Mesenchymal stem cell (in vitro differentiated cells and primary cell): ENCODE data around the gene RRAS.
A peak's percentile ranks its signal among the peaks of the same experiment; 100 is the strongest.

Experiments
- DNase-seq: peaks from one replicate; pipeline ENCODE4 v3.0.0-alpha.2; 2013
- H2AFZ ChIP-seq: one replicate; pipeline ENCODE4 v1.6.1; 2013; ENCODE audit warnings: low read depth, mild to moderate bottlenecking, control low read depth, inconsistent platforms, low read length, moderate library complexity
- H2AK5ac ChIP-seq: 2 replicates; pipeline ENCODE4 v1.6.1; 2013; ENCODE audit warnings: low read length, moderate library complexity, mild to moderate bottlenecking, inconsistent platforms; ENCODE audit not compliant: severe bottlenecking
- H2BK120ac ChIP-seq: one replicate; pipeline ENCODE4 v1.6.1; 2013; ENCODE audit warnings: low read depth, mild to moderate bottlenecking, inconsistent platforms, low read length, moderate library complexity
- H2BK12ac ChIP-seq, 2 experiments: one replicate each; pipeline ENCODE4 v1.6.1; 2013; ENCODE audit warnings: inconsistent platforms in 2 of 2, low read length in 2 of 2, mild to moderate bottlenecking in 2 of 2, moderate library complexity in 2 of 2, control low read depth in 1 of 2
- H2BK15ac ChIP-seq: one replicate; pipeline ENCODE4 v1.6.1; 2013; ENCODE audit warnings: mild to moderate bottlenecking, low read depth, inconsistent platforms; ENCODE audit not compliant: poor library complexity, severe bottlenecking
- H2BK5ac ChIP-seq: 2 replicates; pipeline ENCODE4 v1.6.1; 2013; ENCODE audit warnings: low read depth, mild to moderate bottlenecking, low read length, control low read depth, inconsistent platforms; ENCODE audit not compliant: poor library complexity, severe bottlenecking
- H3K14ac ChIP-seq, 2 experiments: one replicate each; pipeline ENCODE4 v1.6.1; 2013; ENCODE audit warnings: inconsistent platforms in 2 of 2, low read length in 2 of 2, control low read depth in 1 of 2, mild to moderate bottlenecking in 1 of 2, moderate library complexity in 1 of 2
- H3K18ac ChIP-seq, 2 experiments: one replicate each; pipeline ENCODE4 v1.6.1; 2013; ENCODE audit warnings: inconsistent platforms in 2 of 2, low read length in 2 of 2, control low read depth in 1 of 2, low read depth in 1 of 2, mild to moderate bottlenecking in 1 of 2
- H3K23ac ChIP-seq, 2 experiments: one replicate each; pipeline ENCODE4 v1.6.1; 2013; ENCODE audit warnings: inconsistent platforms in 2 of 2, low read length in 2 of 2, mild to moderate bottlenecking in 2 of 2, moderate library complexity in 2 of 2, control low read depth in 1 of 2
- H3K27ac ChIP-seq: 2 replicates; pipeline ENCODE4 v1.5.1; 2013; ENCODE audit warnings: mild to moderate bottlenecking, moderate library complexity, low read length, control low read depth, inconsistent platforms; ENCODE audit not compliant: poor library complexity, severe bottlenecking
- H3K27me3 ChIP-seq, 2 experiments: 2 replicates each; pipeline versions ENCODE4 v1.6.1 to v1.7.0; 2013; ENCODE audit warnings: low read length in 2 of 2, mild to moderate bottlenecking in 2 of 2, moderate library complexity in 2 of 2, control low read depth in 1 of 2, inconsistent platforms in 1 of 2; ENCODE audit not compliant: control insufficient read depth in 1 of 2, insufficient read depth in 1 of 2
- H3K36me3 ChIP-seq, 2 experiments: 2 replicates each; pipeline versions ENCODE4 v1.6.1 to v1.7.0; 2013; ENCODE audit warnings: low read length in 2 of 2, control low read depth in 1 of 2, inconsistent platforms in 1 of 2, low read depth in 1 of 2, mild to moderate bottlenecking in 1 of 2; ENCODE audit not compliant: insufficient read depth in 2 of 2, control insufficient read depth in 1 of 2
- H3K4ac ChIP-seq, 2 experiments: one replicate each; pipeline ENCODE4 v1.6.1; 2013; ENCODE audit warnings: inconsistent platforms in 2 of 2, low read length in 2 of 2, mild to moderate bottlenecking in 2 of 2, moderate library complexity in 2 of 2, control low read depth in 1 of 2, low read depth in 1 of 2
- H3K4me1 ChIP-seq: 2 replicates; pipeline ENCODE4 v1.6.1; 2013; ENCODE audit warnings: low read depth, low read length, control low read depth; ENCODE audit not compliant: control insufficient read depth, insufficient read depth
- H3K4me2 ChIP-seq: 2 replicates; pipeline ENCODE4 v1.6.1; 2013; ENCODE audit warnings: low read length, mild to moderate bottlenecking, inconsistent platforms; ENCODE audit not compliant: poor library complexity, severe bottlenecking
- H3K4me3 ChIP-seq, 2 experiments: 2 replicates each; pipeline versions ENCODE4 v1.5.1 to v1.7.0; 2013; ENCODE audit warnings: low read length in 2 of 2, mild to moderate bottlenecking in 2 of 2, control low read depth in 1 of 2, low read depth in 1 of 2; ENCODE audit not compliant: insufficient read depth in 1 of 2
- H3K79me1 ChIP-seq: replicated peaks from 2 replicates; pipeline ENCODE4 v1.6.1; 2013; ENCODE audit warnings: mild to moderate bottlenecking, control low read depth, low read length, inconsistent platforms; ENCODE audit not compliant: poor library complexity, severe bottlenecking
- H3K9ac ChIP-seq: 2 replicates; pipeline ENCODE4 v1.7.0; 2013; ENCODE audit warnings: mild to moderate bottlenecking, low read length, moderate library complexity
- H3K9me3 ChIP-seq: 2 replicates; pipeline ENCODE4 v1.7.0; 2013; ENCODE audit warnings: mild to moderate bottlenecking, low read length; ENCODE audit not compliant: control insufficient read depth
- H4K8ac ChIP-seq: one replicate; pipeline ENCODE4 v1.6.1; 2013; ENCODE audit warnings: inconsistent platforms, mild to moderate bottlenecking, low read length, moderate library complexity
- H4K91ac ChIP-seq: one replicate; pipeline ENCODE4 v1.6.1; 2013; ENCODE audit warnings: mild to moderate bottlenecking, low read length, inconsistent platforms
- WGBS: methylation state at CpG from one replicate; pipeline ENCODE4 v1.1.7; 2013; ENCODE audit warnings: mixed read lengths; 5-methylcytosine and 5-hydroxymethylcytosine counted together

The RRAS gene

DNA sequence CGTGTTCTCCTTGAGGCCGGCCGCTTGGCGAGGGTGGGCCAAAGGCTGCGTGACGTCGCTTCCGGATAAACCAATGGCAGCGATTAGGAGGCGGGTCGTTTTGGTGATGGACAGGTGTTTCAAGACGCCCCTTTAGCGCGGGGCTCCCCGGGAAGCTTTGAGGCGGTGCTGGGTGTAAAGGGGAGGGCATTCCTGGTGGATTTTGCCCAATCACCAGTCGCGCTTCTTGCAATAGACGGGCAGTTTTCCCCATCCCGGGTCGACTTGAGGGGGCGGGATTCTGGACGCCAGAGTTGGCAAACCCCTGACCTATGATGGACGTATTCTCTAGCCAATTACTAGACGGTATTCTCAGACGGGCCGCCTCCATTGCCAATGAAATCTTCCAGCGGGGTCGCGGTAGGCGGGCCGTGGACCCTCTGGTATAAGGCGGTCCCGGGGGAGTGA lies 36.9 kb upstream of the RRAS start:
- H2BK12ac ChIP-seq, result no peak overlapping the region
- H2AFZ ChIP-seq, result no peak overlapping the region

DNA sequence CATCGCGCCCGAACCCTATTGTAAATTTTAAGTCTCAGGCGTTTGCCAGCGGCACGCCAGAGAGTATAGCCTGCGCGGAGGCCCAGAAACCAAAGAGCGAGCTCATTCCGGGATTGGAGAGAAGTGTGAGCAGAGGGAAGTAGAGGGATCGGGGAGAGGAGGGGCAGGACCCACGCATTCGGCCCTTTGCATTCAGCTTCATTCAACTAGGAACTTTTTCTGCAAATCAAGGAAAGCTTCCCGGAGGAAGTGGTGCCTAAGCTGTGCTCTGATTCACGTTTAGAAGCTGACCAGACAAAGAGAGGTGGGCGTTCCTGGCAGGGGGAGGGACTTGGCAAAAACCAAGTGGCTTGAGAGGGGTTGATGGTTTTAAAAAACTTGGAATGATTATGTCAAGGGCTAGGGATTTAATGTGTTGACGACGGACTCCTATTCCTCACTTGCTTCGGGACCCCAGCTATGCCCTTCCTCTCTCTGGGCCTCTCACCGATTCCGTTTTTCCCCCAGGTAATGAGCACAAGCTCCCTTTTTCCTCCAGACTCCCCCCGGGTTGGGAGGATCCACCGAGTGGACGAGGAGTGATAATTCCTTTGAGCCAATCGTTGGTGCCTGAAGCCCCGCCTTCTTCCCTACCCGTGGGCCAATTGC lies 36.3 kb upstream of the RRAS start:
- Histone ChIP-seq H2BK5ac (peak overlapping the region; percentile 98), H3K27ac (peak overlapping the region; percentile 96), H2AK5ac (peak overlapping the region; percentile 88), H3K18ac (peak overlapping the region; percentile 64 to 95), H3K36me3 (peaks cover 3 to 18% of the 10 kb centered on the region in 2 experiments), H3K4me3 (peak overlapping the region; percentile 37 to 72), H4K91ac (no peak overlapping the region), H3K79me1 (no peaks in the 10 kb centered on the region), H3K23ac (no peak overlapping the region), H4K8ac (peak overlapping the region; percentile 86), H3K27me3 (no peaks in the 10 kb centered on the region), H3K4me1 (peaks cover 35% of the 10 kb centered on the region), H2BK12ac (peak overlapping the region; percentile 82 to 87), H3K9ac (peak overlapping the region; percentile 98), H3K14ac (no peak overlapping the region), H2BK120ac (no peak overlapping the region), H3K4ac (no peak overlapping the region), H3K9me3 (no peaks in the 10 kb centered on the region), H3K4me2 (peak overlapping the region; percentile 73), H2AFZ (no peak overlapping the region), H2BK15ac (peak overlapping the region; percentile 80)
- peak; percentile 95 for DNase-seq
- 4% methylated on average over 27 of the region's 27 CpGs for WGBS

More for the DNA sequence above, 36.9 kb upstream of the RRAS start:
- Histone ChIP-seq H3K4me1 (peaks cover 36% of the 10 kb centered on the region), H3K4ac (no peak overlapping the region), H3K27me3 (no peaks in the 10 kb centered on the region), H2BK15ac (no peak overlapping the region), H4K8ac (no peak overlapping the region), H3K9me3 (no peaks in the 10 kb centered on the region), H3K36me3 (peaks cover 7 to 22% of the 10 kb centered on the region in 2 experiments), H3K27ac (no peak overlapping the region), H2AK5ac (no peak overlapping the region), H2BK120ac (no peak overlapping the region), H3K79me1 (no peaks in the 10 kb centered on the region), H3K14ac (no peak overlapping the region), H4K91ac (no peak overlapping the region), H2BK5ac (no peak overlapping the region), H3K18ac (peak overlapping the region in 1 of 2 experiments; percentile 98), H3K4me2 (peak overlapping the region; percentile 66), H3K23ac (no peak overlapping the region), H3K4me3 (peak overlapping the region; percentile 98 to 99), H3K9ac (peak overlapping the region; percentile 98)
- WGBS, result under 1% methylated on average over 34 of the region's 34 CpGs
- peak; percentile 100 for DNase-seq

DNA sequence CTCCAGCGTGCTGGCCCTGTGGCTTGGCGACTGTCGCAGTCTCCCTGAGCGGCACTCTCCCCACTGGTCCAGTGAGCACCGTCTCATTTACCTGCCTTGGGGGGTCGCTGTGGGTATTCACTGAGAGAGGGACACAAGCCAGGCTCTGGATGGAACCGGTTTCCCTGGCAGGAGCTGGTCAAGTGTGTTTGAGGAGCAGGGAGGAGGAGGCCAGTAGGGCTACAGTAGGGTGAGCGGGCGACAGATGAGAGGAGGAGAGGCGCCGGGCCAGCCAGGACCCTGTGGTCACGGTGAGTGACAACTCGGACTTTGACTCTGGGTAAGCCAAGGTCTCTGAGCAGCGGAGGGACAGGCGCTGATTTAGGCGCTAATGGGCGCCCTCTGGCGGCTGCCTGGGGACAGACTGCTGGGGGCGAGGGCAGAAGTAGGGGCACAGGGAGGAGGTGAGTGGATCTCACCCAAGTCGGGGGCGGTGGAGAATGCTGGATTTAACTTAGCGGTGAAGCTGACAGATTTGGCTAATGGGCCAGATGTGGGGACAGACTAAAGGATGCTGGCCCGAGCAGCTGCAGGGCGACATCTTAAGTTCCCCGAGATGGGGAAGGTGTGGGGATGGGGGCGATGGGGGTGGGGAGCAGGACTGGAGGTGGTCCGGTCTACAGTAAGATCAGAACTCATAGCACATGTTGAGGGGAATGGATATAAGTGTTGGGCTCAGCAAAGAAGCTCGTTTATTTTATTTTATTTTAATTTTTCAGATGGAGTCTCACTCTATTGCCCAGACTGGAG lies 32.4 kb upstream of the RRAS start:
- DNase-seq, result peak; percentile 79

DNA sequence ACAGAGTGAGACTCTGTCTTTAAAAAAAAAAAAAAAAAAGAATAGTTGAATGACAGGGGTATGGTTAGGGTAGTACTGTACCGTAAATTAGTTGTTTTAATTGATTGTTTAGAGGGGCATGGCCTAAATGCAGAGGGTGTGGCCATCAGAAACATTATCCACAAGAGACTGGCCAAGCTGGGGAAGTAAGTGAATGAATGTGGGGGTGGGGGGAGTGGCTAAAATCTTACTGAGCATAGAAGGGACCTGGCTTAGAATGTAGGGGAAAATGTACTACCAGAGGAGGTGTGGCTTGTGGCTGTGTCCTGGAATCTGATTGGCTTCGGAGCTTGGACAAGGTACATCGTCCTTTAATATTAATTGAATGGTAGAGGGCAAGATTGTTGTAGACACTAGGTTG lies 29.6 kb upstream of the RRAS start:
- no peak overlapping the region for H2BK120ac ChIP-seq
- no peak overlapping the region for H4K8ac ChIP-seq
- no peak overlapping the region for H2BK15ac ChIP-seq
- no peak overlapping the region for H2AFZ ChIP-seq
- 95% methylated on average over 3 of the region's 3 CpGs for WGBS
- no peak overlapping the region for H3K27ac ChIP-seq
- H3K79me1 ChIP-seq, result peaks cover 28% of the 10 kb centered on the region
- H2BK12ac ChIP-seq, result no peak overlapping the region
- H3K18ac ChIP-seq, result no peak overlapping the region
- H3K4ac ChIP-seq, result no peak overlapping the region
- DNase-seq, result no peak
- H3K23ac ChIP-seq, result no peak overlapping the region
- no peaks in the 10 kb centered on the region for H3K9me3 ChIP-seq
- no peaks in the 10 kb centered on the region for H3K27me3 ChIP-seq
- no peak overlapping the region for H3K14ac ChIP-seq
- H3K4me2 ChIP-seq, result no peak overlapping the region
- H3K36me3 ChIP-seq, result peaks cover 17 to 27% of the 10 kb centered on the region in 2 experiments
- no peak overlapping the region for H3K4me3 ChIP-seq
- no peak overlapping the region for H2AK5ac ChIP-seq
- H2BK5ac ChIP-seq, result no peak overlapping the region
- H3K4me1 ChIP-seq, result peaks cover 13% of the 10 kb centered on the region
- H4K91ac ChIP-seq, result no peak overlapping the region
- H3K9ac ChIP-seq, result no peak overlapping the region

More for the DNA sequence above, 32.4 kb upstream of the RRAS start:
- Histone ChIP-seq H3K23ac (no peak overlapping the region), H3K18ac (peak overlapping the region in 1 of 2 experiments; percentile 81), H3K9ac (peak overlapping the region; percentile 73), H2AK5ac (no peak overlapping the region), H2BK5ac (no peak overlapping the region), H3K4me2 (peak overlapping the region; percentile 67), H3K27ac (no peak overlapping the region), H3K4me3 (no peak overlapping the region), H3K36me3 (peaks cover 17 to 27% of the 10 kb centered on the region in 2 experiments), H3K14ac (no peak overlapping the region), H3K27me3 (no peaks in the 10 kb centered on the region), H4K8ac (peak overlapping the region; percentile 95), H3K4ac (peak overlapping the region in 1 of 2 experiments; percentile 83), H2BK15ac (peak overlapping the region; percentile 63), H3K4me1 (peaks cover 9% of the 10 kb centered on the region), H3K9me3 (no peaks in the 10 kb centered on the region), H3K79me1 (peaks cover 19% of the 10 kb centered on the region), H2BK120ac (no peak overlapping the region), H4K91ac (peak overlapping the region; percentile 61), H2BK12ac (no peak overlapping the region), H2AFZ (no peak overlapping the region)
- 29% methylated on average over 27 of the region's 28 CpGs for WGBS
